ENCODE results near the gene DEFB132.
"Not testable (repeated sequence)": the region's sequence is repeated elsewhere in the genome, so short reads cannot be mapped to it uniquely, and the experiment has no call there.

DNA sequence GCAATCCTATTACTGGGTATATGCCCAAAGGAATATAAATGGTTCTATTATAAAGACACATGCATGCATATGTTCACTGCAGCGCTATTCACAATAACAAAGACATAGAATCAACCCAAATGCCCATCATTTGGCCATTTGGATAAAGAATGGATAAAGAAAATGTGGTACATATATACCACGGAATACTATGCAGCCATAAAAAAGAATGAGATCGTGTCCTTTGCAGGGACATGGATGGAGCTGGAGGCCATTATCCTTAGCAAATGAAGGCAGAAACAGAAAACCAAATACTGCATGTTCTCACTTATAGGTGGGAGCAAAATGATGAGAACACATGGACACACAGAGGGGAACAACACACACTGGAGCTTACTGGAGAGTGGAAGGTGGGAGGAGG, 31.6 kb upstream of the DEFB132 start:
- TF ChIP-seq CTCF (conservative IDR thresholded peaks at IDR 0.05 in 1 of 2, IDR thresholded peaks at IDR 0.05 in 1 of 2; ENCODE audit: low read depth in 1 of 2, low read length in 2 of 2); EZH2 (IDR thresholded peaks at IDR 0.05; ENCODE audit: low read length, missing control alignments): not testable (repeated sequence)

Data from fibroblast of lung (primary cell).